Muscle layer of colon (tissue), 2 donors: ENCODE measurements around the gene CLK2.
"Not testable (repeated sequence)": the region's sequence is repeated elsewhere in the genome, so short reads cannot be mapped to it uniquely, and the experiment has no call there.

Source experiments
- H3K27ac ChIP-seq: one replicate; pipeline ENCODE4 v1.7.0; 2013; ENCODE audit warnings: low read depth, mild to moderate bottlenecking, low read length, moderate library complexity
- H3K27me3 ChIP-seq, 2 donors: one replicate each; pipeline ENCODE4 v1.7.0; 2013; ENCODE audit warnings: low read length in 2 of 2, mild to moderate bottlenecking in 2 of 2; ENCODE audit not compliant: insufficient read depth in 2 of 2, control insufficient read depth in 1 of 2
- H3K36me3 ChIP-seq: one replicate; pipeline ENCODE4 v1.7.0; 2013; ENCODE audit warnings: mild to moderate bottlenecking, low read length; ENCODE audit not compliant: insufficient read depth
- H3K4me1 ChIP-seq: one replicate; pipeline ENCODE4 v1.7.0; 2013; ENCODE audit warnings: mild to moderate bottlenecking, low read length; ENCODE audit not compliant: insufficient read depth
- H3K4me3 ChIP-seq, 2 donors: one replicate each; pipeline ENCODE4 v1.7.0; 2013; ENCODE audit warnings: low read length in 2 of 2, low read depth in 1 of 2, mild to moderate bottlenecking in 1 of 2, moderate library complexity in 1 of 2
- H3K9ac ChIP-seq: one replicate; pipeline ENCODE4 v1.7.0; 2013; ENCODE audit warnings: low read length
- H3K9me3 ChIP-seq: one replicate; pipeline ENCODE4 v1.7.0; 2013; ENCODE audit warnings: mild to moderate bottlenecking, low read length
- donor health status: abdominal sarcoma.
- donor health status: Adenocarcinoma of cecum.

The CLK2 gene

DNA sequence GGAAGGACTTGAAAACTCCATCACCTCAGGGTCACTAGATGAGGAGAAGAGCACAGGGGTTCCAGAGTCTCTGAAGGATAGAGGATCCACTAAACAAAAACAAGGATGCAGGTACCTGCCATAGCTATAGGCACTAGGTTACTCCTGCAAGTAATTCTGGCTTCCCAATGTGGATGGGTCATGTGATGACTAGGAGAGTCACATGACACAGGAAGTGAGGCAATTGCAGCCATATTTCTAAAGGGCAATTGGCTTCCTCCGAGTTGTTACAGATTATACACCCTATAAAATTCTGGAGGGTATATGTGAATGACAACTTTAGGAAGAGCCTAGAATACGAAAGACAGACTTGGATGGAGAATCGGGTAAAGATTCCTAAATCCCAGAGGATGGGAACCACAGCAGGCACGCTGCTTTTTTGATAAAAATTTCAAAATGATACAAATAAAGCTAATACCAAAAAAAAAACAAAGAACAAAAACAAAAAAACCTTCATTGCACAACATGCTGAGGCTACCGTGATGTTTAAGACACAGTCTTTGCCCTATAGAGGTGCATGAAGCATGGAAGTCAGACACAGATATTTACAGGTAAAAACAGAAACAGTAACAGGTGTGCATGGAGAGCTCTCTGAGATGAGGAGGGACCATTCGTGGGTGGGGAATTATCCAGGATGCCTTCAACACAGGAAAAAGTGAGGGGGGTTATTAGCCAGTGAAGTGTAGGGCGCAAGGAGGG, 54.3 kb downstream of the CLK2 start:
- Histone ChIP-seq H3K27ac (no peak overlapping the region), H3K4me3 (peak overlapping the region in 1 of 2 donors; percentile 32), H3K27me3 (no peaks in the 10 kb centered on the region)

DNA sequence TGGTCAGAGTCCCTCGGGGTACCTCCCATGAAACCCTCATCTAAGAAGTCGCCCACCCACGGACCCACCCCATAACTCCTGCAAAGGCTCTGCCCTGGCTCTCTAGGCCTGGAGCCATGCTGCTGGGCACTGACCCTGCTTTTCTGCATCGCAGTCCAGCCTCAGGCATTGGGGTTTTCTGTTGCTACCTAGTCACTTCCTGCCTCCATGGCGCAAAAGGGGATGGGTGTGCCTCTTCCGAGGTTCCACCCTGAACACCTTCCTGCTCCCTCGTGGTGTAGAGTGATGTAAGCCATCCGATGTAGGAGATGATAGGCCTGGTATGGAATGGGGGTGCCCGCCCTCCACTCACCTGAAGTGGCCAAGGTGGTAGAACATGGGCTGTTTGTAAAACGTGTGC, 58.6 kb downstream of the CLK2 start:
- peaks cover 16% of the 10 kb centered on the region for H3K4me1 ChIP-seq
- H3K9ac ChIP-seq, H3K27ac ChIP-seq, H3K9me3 ChIP-seq, H3K36me3 ChIP-seq, H3K27me3 ChIP-seq, H3K4me3 ChIP-seq: not testable (repeated sequence)

More for the DNA sequence above, 54.3 kb downstream of the CLK2 start:
- Histone ChIP-seq H3K9ac (no peak overlapping the region), H3K36me3 (no peaks in the 10 kb centered on the region), H3K4me1 (peaks cover 6% of the 10 kb centered on the region), H3K9me3 (no peaks in the 10 kb centered on the region)
